NCI-H128 (cell line): Measurements from ENCODE around the gene TECPR2.

Experiments used
- DNase-seq: peaks from one replicate; lab custom pipeline; 2025; ENCODE audit not compliant: unreplicated experiment; lab: John Stamatoyannopoulos, UW

TECPR2 gene

GRCh38 chr14:102424923-102425322 lies 62.2 kb downstream of the TECPR2 start:
- no peak for DNase-seq

GRCh38 chr14:102426796-102427195 lies 64.1 kb downstream of the TECPR2 start:
- no peak for DNase-seq

- DNase-seq = no peak
Observed at GRCh38 chr14:102427642-102428041, 64.9 kb downstream of the TECPR2 start.

- DNase-seq = no peak
Observed at GRCh38 chr14:102430212-102430908, 67.6 kb downstream of the TECPR2 start.

GRCh38 chr14:102431751-102432150 lies 69.0 kb downstream of the TECPR2 start:
- no peak for DNase-seq

- no peak for DNase-seq
Observed at GRCh38 chr14:102434647-102435175, 72.0 kb downstream of the TECPR2 start.

- peak; percentile 80 for DNase-seq
Observed at GRCh38 chr14:102437997-102438915, 75.5 kb downstream of the TECPR2 start.

GRCh38 chr14:102439556-102439955 lies 76.8 kb downstream of the TECPR2 start:
- DNase-seq = no peak

- DNase-seq = no peak
Observed at GRCh38 chr14:102440392-102440791, 77.7 kb downstream of the TECPR2 start.

GRCh38 chr14:102442241-102443211 lies 79.8 kb downstream of the TECPR2 start:
- DNase-seq = no peak

- no peak for DNase-seq
Observed at GRCh38 chr14:102445066-102445465, 82.3 kb downstream of the TECPR2 start.

GRCh38 chr14:102445641-102446040 lies 82.9 kb downstream of the TECPR2 start:
- no peak for DNase-seq

- no peak for DNase-seq
Observed at GRCh38 chr14:102450206-102451063, 87.7 kb downstream of the TECPR2 start.

- DNase-seq = no peak
Observed at GRCh38 chr14:102451064-102451352, 88.3 kb downstream of the TECPR2 start.

GRCh38 chr14:102452302-102452701 lies 89.6 kb downstream of the TECPR2 start:
- DNase-seq = no peak

GRCh38 chr14:102454711-102455110 lies 92.0 kb downstream of the TECPR2 start:
- no peak for DNase-seq

- no peak for DNase-seq
Observed at GRCh38 chr14:102457509-102457908, 94.8 kb downstream of the TECPR2 start.

GRCh38 chr14:102461490-102462338 lies 99.0 kb downstream of the TECPR2 start:
- no peak for DNase-seq

GRCh38 chr14:102462391-102462790 lies 99.7 kb downstream of the TECPR2 start:
- no peak for DNase-seq
